GM23248 (cell line): ENCODE measurements around the gene MCOLN3.

Experiments
- EZH2 ChIP-seq: fragments of 200-600 bp; sonication (generic); IDR thresholded peaks from 2 replicates; pipeline ENCODE4 v1.6.1; 2018; ENCODE audit warnings: antibody characterized with exemption, mild to moderate bottlenecking; ENCODE audit not compliant: insufficient read depth, poor library complexity, severe bottlenecking
- EZH2phosphoT487 ChIP-seq: fragments of 200-600 bp; sonication (generic); IDR thresholded peaks from 2 replicates; pipeline ENCODE4 v1.6.1; 2018; ENCODE audit warnings: antibody characterized with exemption, moderate library complexity, mild to moderate bottlenecking, low read depth; ENCODE audit not compliant: insufficient read depth

DNA sequence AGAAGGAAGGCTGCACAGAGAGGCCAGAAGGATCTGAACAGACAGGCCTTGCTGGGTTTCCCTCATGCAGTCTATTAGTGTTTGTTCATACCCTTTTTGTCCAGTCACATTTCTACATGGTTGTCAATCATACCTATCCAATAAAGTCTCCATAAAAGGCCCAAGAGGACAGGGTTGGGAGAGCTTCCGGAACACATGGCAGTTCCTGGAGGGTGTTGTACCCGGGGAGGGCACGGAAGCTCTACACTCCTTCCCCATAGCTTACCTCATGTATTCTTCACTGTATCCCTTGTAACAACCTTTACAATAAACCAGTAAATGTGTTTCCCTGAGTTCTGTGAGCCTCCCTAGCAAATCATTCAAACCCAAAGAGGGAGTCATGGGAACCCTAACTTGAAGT lies 79.4 kb downstream of the MCOLN3 start:
- TF ChIP-seq EZH2 (no peak), EZH2phosphoT487 (no peak)
